Cardiac fibroblast (primary cell): Measurements from ENCODE around the gene ZNF610.
A peak's percentile ranks its signal among the peaks of the same experiment; 100 is the strongest.

Experiments
- DNase-seq, 2 donors: peaks; one replicate each; pipeline versions ENCODE4 v3.0.0 to v3.0.0-alpha.2; 2010; ENCODE audit warnings: low read depth in 2 of 2
- H3K4me3 ChIP-seq, 2 donors: replicated peaks in 1 of 2; 1 replicate in 1 of 2; 2 replicates in 1 of 2; pipeline ENCODE4 v1.5.1; 2011; ENCODE audit warnings: low read depth in 2 of 2, low read length in 2 of 2, mild to moderate bottlenecking in 2 of 2, moderate library complexity in 1 of 2
- TF ChIP-seq, protein P1 (sequence below): IDR thresholded peaks from one replicate; pipeline ENCODE4 v1.5.1; 2011; ENCODE audit warnings: low read depth, mild to moderate bottlenecking, low read length, inconsistent platforms

ZNF610 gene

DNA sequence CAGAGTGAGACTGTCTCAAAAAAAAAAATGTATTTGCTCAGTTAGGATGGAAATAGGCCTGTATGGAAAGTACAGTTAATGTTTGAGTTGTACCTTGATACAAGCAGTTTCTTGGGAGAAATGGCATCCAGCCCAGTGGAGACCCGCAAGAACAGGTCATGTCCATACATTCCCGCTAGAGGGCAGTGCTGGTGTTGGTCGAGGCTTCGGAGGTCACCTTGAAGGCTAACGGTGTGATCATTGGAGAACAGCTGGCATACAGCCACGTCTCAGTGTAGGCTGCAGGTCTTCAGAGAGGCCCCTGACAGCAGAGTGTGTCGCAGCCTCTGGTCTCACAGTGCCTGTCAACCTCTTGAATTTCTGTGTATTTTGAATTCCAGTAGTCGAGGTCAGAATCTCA is 7.5 kb downstream of the ZNF610 start:
- H3K4me3 ChIP-seq, result no peak overlapping the region
- peak; percentile 11 to 51 for DNase-seq
- TF ChIP-seq, protein P1, sequence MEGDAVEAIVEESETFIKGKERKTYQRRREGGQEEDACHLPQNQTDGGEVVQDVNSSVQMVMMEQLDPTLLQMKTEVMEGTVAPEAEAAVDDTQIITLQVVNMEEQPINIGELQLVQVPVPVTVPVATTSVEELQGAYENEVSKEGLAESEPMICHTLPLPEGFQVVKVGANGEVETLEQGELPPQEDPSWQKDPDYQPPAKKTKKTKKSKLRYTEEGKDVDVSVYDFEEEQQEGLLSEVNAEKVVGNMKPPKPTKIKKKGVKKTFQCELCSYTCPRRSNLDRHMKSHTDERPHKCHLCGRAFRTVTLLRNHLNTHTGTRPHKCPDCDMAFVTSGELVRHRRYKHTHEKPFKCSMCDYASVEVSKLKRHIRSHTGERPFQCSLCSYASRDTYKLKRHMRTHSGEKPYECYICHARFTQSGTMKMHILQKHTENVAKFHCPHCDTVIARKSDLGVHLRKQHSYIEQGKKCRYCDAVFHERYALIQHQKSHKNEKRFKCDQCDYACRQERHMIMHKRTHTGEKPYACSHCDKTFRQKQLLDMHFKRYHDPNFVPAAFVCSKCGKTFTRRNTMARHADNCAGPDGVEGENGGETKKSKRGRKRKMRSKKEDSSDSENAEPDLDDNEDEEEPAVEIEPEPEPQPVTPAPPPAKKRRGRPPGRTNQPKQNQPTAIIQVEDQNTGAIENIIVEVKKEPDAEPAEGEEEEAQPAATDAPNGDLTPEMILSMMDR, result peak; percentile 37

DNA sequence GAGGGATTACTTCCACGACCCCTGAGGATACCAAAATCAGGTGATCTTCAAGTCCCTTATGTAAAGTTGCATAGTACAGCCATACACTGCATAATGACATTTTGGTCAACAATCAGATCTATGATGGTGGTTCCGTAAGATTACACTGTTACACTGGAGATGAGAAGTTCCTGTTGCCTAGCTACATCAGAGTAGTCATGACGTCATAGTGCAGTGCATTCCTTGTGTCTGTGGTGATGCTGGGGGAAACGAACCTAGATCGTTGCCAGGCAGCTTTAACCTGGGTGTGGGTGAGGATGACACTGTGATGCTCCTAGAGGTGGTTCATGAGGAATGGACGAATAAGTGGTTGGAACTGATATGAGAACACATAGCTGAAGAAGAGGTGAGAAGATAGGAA is 9.1 kb downstream of the ZNF610 start:
- TF ChIP-seq, protein P1, result no peak
- no peak overlapping the region for H3K4me3 ChIP-seq
- peak in 1 of 2 donors; percentile 7 for DNase-seq

- DNase-seq, result no peak
- H3K4me3 ChIP-seq, result no peak overlapping the region
These were observed 15.5 kb downstream of the ZNF610 start for GRCh38 chr19:52351512-52351911.

DNA sequence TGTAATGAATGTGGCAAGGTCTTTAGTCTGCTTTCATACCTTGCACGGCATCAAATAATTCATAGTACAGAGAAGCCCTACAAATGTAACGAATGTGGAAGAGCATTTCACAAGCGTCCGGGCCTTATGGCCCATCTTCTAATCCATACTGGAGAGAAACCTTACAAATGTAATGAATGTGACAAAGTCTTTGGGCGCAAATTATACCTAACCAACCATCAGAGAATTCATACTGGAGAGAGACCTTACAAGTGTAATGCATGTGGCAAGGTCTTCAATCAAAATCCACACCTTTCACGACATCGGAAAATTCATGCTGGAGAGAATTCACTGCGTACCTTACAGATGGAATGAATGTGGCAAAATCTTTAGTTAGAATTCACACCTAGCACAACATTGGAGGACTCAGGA is 30.4 kb downstream of the ZNF610 start:
- no peak overlapping the region for H3K4me3 ChIP-seq
- no peak for DNase-seq
- TF ChIP-seq, protein P1, result no peak

More at GRCh38 chr19:52351512-52351911, 15.5 kb downstream of the ZNF610 start:
- TF ChIP-seq, protein P1, result no peak

GRCh38 chr19:52369559-52370340 is 33.7 kb downstream of the ZNF610 start, which contains the start of gene ZNF880:
ZNF880 (plus strand) TSS chr19:52369923; CDS start chr19:52369966, 43 bp downstream.
- H3K4me3 ChIP-seq, result peak within 1 kb of the TSS; percentile 75 to 82
- TF ChIP-seq, protein P1, result no peak
- peak; percentile 94 for DNase-seq

DNA sequence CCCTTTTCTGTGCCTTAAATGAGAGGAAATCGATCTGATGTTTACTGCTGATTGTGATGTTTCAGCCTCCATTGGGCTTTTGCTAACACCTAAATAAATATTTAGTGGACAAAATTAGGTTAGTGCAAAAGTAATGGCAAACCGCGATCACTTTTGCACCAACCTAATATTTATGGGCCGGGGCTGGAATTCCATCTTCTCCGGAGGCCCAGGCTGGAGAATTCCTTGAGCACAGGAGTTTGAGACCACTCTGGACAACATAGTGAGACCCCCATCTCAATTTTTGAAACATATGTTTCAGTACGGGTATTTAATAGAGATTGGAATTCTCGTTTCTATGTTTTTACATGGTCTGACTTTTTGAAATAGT is 34.3 kb downstream of the ZNF610 start:
- TF ChIP-seq, protein P1, result no peak
- DNase-seq, result no peak
- H3K4me3 ChIP-seq, result peak overlapping the region; percentile 75 to 82
